HepG2 (cell line): ENCODE measurements around the gene PRDX6.

Experiments used
- CEBPG ChIP-seq: IDR thresholded peaks from 2 replicates; pipeline ENCODE4 v1.6.1; 2016
- CREB1 ChIP-seq, 2 experiments: fragments of 450-650 bp in 1 of 2; IDR thresholded peaks; 2 replicates each; pipeline ENCODE4 v1.6.1; 2016 to 2017; ENCODE audit warnings: control low read depth in 1 of 2, mild to moderate bottlenecking in 1 of 2, missing compliant biosample characterization in 1 of 2, missing genetic modification characterization in 1 of 2
- CTCF ChIP-seq: sonication (generic); formaldehyde crosslinking; IDR thresholded peaks from 2 replicates; pipeline ENCODE4 v1.5.0; 2020; ENCODE audit warnings: mild to moderate bottlenecking, missing genetic modification reagents, moderate library complexity
- KMT2A ChIP-seq: sonication (generic); formaldehyde crosslinking; IDR thresholded peaks from 2 replicates; pipeline ENCODE4 v1.4.0; 2020; ENCODE audit warnings: missing genetic modification reagents
- NFE2L1 ChIP-seq: sonication (generic); formaldehyde crosslinking; IDR thresholded peaks from 2 replicates; pipeline ENCODE4 v1.4.0; 2020; ENCODE audit warnings: missing genetic modification reagents, mild to moderate bottlenecking, borderline replicate concordance
- NFYB ChIP-seq: sonication (generic); formaldehyde crosslinking; IDR thresholded peaks from 2 replicates; pipeline ENCODE4 v1.4.0; 2020; ENCODE audit warnings: missing genetic modification reagents
- POLR2A ChIP-seq, 2 experiments: IDR thresholded peaks; 2 replicates each; pipeline ENCODE4 v1.6.1; 2011; ENCODE audit warnings: low read depth in 2 of 2, low read length in 2 of 2, mild to moderate bottlenecking in 1 of 2, moderate library complexity in 1 of 2; ENCODE audit not compliant: insufficient read depth in 1 of 2
- RXRA ChIP-seq: sonication (generic); formaldehyde crosslinking; IDR thresholded peaks from 2 replicates; pipeline ENCODE4 v1.5.1; 2020; ENCODE audit warnings: missing genetic modification reagents
- SALL2 ChIP-seq: sonication (generic); formaldehyde crosslinking; IDR thresholded peaks from 2 replicates; pipeline ENCODE4 v1.8.1; 2023; ENCODE audit warnings: mild to moderate bottlenecking, missing genetic modification reagents, inconsistent platforms
- TAF1 ChIP-seq: sonication (generic); formaldehyde crosslinking; IDR thresholded peaks from 2 replicates; pipeline ENCODE4 v1.4.0; 2020; ENCODE audit warnings: missing genetic modification reagents
- ZBTB4 ChIP-seq: sonication (generic); formaldehyde crosslinking; IDR thresholded peaks from 2 replicates; pipeline ENCODE4 v1.4.0; 2020; ENCODE audit warnings: missing genetic modification reagents, mild to moderate bottlenecking, borderline replicate concordance

- no peak; a peak in 1 of 4 replicates for TF ChIP-seq POLR2A (IDR thresholded peaks at IDR 0.05; ENCODE audit: insufficient read depth in 1 of 2, low read depth in 2 of 2, low read length in 2 of 2)
- TF ChIP-seq CTCF (CRISPR knock-in tag): no peak
- TF ChIP-seq TAF1: 0 out of 2 replicates have a peak, but pooled peaks have one; percentile 7
- TF ChIP-seq KMT2A (CRISPR knock-in tag): no peak
- no peak for TF ChIP-seq ZBTB4
- TF ChIP-seq NFE2L1 (CRISPR knock-in tag): no peak
- TF ChIP-seq CEBPG: no peak
- no peak for TF ChIP-seq NFYB (CRISPR knock-in tag)
- no peak for TF ChIP-seq CREB1 (IDR thresholded peaks at IDR 0.05)
- TF ChIP-seq CREB1 (CRISPR knock-in tag; IDR thresholded peaks at IDR 0.05): no peak
- no peak for TF ChIP-seq SALL2 (CRISPR knock-in tag)
- no peak for TF ChIP-seq RXRA (CRISPR knock-in tag)
Measured at GRCh38 chr1:173474097-173474779, 2.9 kb upstream of the PRDX6 start.
